D341Med (cell line): Measurements from ENCODE around the gene TBC1D5.
"Not testable (repeated sequence)": the region's sequence is repeated elsewhere in the genome, so short reads cannot be mapped to it uniquely, and the experiment has no call there.

ENCODE experiments used
- DNase-seq: peaks from one replicate; pipeline ENCODE4 v3.0.0; 2012; ENCODE audit warnings: low spot score

Gene TBC1D5

DNA sequence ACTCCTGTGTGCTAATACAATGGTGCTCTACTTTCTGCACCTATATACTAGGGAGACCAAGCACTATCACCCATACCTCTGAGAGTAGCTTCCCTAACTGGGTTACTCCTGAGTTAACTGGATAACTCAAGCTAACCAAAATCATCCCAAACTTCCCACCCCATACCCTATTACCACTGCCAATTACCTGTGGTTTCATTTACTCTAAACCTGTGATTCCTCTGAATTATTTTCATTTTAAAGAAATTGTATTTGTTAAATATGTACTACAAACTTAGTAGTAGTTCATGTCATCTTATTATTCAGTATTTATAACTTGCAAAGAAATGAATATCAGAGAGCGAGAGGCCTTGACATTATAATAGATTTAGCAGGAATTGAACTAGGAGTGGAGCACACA, 340.5 kb downstream of the TBC1D5 start:
- DNase-seq: no peak

DNA sequence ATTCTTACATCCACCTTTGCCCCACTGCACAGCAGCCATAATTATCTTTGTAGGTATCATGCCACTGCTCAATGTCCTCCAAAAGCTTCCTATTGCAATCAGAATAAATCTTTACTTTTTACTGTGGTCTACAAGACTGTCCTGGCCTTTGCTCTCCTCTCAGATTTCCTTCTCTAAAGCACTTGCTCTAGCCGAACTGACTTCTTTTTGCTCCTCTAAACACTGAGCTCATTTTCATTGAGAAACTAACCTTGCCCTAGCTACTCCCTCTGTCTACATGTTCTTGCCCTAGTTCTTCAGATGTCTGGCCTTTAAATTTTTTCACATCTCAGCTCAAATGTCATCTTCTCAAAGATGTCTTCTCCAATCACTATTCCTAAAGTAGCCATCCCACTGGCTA, 342.8 kb downstream of the TBC1D5 start:
- no peak for DNase-seq

DNA sequence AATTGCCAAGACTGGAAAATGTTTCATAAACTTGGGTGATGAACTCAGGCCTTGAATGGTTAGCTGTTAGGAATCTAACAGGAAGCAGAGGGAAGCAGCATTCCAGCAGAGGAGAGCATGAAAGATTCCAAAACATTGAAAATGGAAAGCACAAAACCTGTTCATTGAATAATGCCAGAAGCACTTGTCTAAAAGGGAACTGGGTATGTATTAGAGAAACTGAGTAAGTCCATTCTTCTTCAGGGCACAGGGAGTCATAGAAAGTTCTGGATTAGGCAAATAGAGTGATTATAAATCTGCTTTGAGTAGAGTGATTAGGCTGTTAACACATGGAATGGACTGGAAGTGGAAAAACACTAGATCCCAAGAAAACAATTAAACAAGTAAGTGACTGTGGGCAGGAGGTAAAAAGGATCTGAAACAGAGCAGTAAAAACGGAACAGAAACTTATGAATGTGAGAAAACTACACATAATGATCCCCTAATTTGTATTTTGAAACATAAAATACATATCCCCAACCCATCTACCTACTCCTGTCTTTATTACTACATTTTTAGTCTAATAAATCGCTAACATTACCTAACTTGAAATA, 343.4 kb downstream of the TBC1D5 start:
- DNase-seq: no peak

DNA sequence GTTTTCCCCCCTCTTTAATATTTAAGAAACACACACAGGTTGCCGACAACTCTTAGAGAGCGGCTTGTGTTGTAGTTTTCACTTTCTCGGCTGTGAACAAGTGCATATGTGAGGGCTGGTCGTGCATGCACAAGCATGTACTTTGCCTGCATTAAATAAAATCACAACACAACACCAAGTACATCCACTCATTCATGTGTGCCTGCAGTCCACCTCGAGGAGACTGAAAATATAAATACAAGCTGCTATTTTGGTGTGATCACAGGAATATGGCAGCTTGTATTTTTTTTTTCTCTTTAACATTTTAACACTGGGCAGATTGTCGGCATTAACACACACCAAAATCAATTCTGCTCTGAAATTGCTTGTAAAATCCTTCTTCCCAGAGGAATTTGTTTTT, 346.4 kb downstream of the TBC1D5 start:
- no peak for DNase-seq

DNA sequence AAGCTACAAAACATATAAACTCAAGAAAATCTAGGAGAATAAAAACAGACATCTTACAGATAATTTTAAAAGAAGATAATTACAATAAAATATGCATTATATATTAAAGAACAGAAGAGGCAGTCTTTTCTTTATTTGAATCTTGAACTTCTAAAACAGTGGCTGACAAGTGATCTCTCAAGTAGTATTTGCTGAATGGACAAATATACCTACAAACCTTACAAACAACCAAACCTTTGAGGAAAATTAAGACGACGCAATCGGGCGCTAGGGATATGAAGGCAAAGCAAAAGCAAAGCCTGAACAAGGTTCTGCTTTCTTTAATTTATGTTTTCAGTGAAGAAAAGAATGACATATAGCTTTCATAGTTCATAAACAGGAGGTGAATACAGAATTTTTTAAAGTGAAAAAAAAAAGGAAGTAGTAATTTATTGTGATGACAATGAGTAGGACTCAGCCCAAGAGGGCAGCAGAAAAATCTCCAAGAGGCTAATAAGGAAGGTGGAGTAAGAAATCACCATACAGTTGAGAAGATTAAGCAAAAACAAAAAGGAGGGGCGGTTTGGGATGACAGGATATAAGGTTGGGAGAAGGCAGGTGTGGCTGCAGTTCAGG, 347.8 kb downstream of the TBC1D5 start:
- no peak for DNase-seq

- DNase-seq: not testable (repeated sequence)
Measured at GRCh38 chr3:17392516-17392915, 349.9 kb downstream of the TBC1D5 start.

GRCh38 chr3:17390785-17391184, 351.6 kb downstream of the TBC1D5 start:
- DNase-seq: no peak

GRCh38 chr3:17387108-17387507, 355.3 kb downstream of the TBC1D5 start:
- DNase-seq: no peak

- DNase-seq: no peak
Measured at GRCh38 chr3:17386432-17386831, 356.0 kb downstream of the TBC1D5 start.

DNA sequence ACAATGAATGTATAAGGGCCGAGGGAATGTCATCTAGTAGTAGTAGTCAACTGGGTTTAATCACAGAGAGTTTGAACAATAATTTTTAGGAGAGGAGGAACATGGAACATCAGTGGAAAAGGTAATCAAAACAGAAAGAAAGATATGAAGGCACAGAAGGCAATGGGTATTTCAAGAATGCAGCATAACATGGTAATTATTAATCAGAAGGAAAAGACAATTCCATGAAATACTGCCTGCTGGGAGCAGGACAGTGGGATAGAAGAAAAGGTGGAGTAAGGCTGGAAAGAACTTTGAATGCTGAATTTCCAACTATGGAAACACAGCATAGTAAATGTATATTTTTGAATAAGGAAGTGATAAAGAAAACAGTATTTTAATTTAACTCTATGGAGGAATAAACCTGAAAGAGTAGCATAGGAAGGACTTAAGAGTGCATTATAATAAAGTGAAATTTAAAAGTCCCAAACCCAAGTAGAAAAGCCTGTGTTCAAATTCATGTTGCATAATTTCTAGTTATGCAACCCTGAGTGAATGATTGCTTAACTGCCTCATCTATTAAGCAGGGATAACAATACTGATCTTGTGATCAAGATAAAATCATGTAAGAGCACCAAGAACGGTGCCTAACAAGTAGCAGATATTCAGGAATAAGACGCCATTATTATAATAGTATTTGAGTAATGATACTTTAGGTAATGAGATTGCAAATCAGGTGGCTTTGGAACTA, 357.7 kb downstream of the TBC1D5 start:
- no peak for DNase-seq

DNA sequence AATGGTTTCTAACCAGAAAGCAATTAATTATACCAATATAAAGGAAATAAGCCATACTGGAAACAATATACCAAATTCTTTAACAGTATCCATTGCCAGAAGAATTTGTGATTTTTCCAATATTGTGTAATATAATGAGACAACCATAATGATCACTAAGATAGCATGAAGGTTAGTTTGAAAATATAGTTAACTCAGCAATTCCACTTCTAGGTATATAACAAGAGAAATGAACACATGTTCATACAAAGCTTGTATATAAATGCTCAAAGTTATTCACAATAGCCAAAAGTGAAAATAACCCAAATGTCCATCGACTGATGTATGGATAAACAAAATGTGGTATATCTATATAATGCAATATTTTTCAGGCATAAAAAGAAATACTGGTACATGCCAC, 369.1 kb downstream of the TBC1D5 start:
- no peak for DNase-seq

GRCh38 chr3:17372362-17373210, 369.8 kb downstream of the TBC1D5 start:
- DNase-seq: no peak

- DNase-seq: no peak
Measured at GRCh38 chr3:17369973-17370372, 372.5 kb downstream of the TBC1D5 start.

- no peak for DNase-seq
Measured at GRCh38 chr3:17367171-17367570, 375.3 kb downstream of the TBC1D5 start.

GRCh38 chr3:17360991-17361390, 381.4 kb downstream of the TBC1D5 start:
- DNase-seq: no peak

DNA sequence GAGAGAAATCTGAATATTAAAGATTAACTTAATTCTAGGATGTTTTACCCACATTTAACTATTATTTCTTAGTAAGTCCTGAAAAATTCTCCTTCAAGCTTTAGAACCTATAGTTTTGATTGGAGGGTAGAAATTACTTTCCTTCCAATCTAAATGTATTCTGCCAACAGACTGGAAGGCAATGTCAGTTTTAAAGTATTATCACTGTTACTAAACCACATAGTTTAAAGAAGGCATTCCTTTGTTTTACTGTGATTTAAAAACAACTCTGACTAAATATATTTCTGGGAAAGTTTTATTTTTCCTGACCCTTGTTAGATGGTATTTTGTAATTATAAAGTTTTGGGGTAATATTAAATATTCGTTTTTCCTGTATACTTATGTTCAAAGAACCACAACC, 382.5 kb downstream of the TBC1D5 start:
- DNase-seq: no peak

GRCh38 chr3:17357035-17357710, 385.3 kb downstream of the TBC1D5 start:
- no peak for DNase-seq

GRCh38 chr3:17356585-17356984, 385.8 kb downstream of the TBC1D5 start:
- DNase-seq: no peak

DNA sequence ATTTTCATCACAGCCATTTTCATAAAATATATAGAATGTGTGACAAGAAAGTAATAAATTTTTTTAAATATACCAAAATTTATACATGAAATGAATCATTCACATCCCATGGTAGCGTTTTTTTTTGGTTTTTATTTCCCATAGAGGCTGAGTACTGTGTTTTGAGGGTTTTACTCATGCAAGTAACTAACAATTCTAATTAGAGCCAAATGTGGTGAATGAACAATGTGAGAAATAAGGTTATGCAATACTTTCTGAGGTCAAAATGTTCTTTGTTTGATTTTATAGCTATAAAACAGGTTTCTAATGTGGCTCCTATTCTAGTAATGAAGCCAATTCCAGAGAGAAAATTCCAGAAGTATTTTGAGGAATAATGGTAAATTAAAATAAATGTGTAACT, 386.8 kb downstream of the TBC1D5 start:
- no peak for DNase-seq

GRCh38 chr3:17354341-17354740, 388.1 kb downstream of the TBC1D5 start:
- DNase-seq: no peak

- no peak for DNase-seq
Measured at GRCh38 chr3:17352620-17353019, 389.8 kb downstream of the TBC1D5 start.

GRCh38 chr3:17351193-17351592, 391.2 kb downstream of the TBC1D5 start:
- not testable (repeated sequence) for DNase-seq
